Right cardiac atrium (tissue), 5 donors: ENCODE measurements around the gene NENF. TPM values are rescaled to one million over a fixed set of nuclear protein-coding genes. Genes with fewer than 3 reads are reported as not detected.

Experiments
- ATAC-seq, 2 donors: fragments of 200-7000 bp; cut with Tn5 transposase; one replicate each; pipeline versions ENCODE4 v1.8.0 to v1.9.1; 2020; ENCODE audit warnings: moderate library complexity in 2 of 2, mild to moderate bottlenecking in 1 of 2
- DNase-seq, 3 donors: peaks; one replicate each; pipeline ENCODE4 v3.0.0-alpha.2; 2020
- H3K27ac ChIP-seq: one replicate; pipeline ENCODE4 v1.5.1; 2013; ENCODE audit warnings: mild to moderate bottlenecking, low read length, control low read depth, moderate library complexity
- H3K27me3 ChIP-seq: one replicate; pipeline ENCODE4 v1.6.1; 2013; ENCODE audit not compliant: control insufficient read depth, insufficient read depth
- H3K4me1 ChIP-seq: one replicate; pipeline ENCODE4 v1.6.1; 2013; ENCODE audit warnings: low read length; ENCODE audit not compliant: control insufficient read depth, insufficient read depth
- H3K4me3 ChIP-seq: one replicate; pipeline ENCODE4 v1.5.1; 2013; ENCODE audit warnings: low read length, control low read depth
- H3K9me3 ChIP-seq: one replicate; pipeline ENCODE4 v1.6.1; 2013; ENCODE audit warnings: low read length; ENCODE audit not compliant: control insufficient read depth
- WGBS: extraction: QIAGEN DNeasy Blood & Tissue Kit; methylation state at CpG from one replicate; pipeline ENCODE4 v1.1.7; 2013; 5-methylcytosine and 5-hydroxymethylcytosine counted together
- intact Hi-C, 4 donors: fragments of 100-400 bp; cut with DNase I; formaldehyde crosslinking; loops; one replicate each; pipeline versions ENCODE4 v1.11.0 to v1.14.0; 2022 to 2023
- polyA plus RNA-seq: library from polyadenylated mRNA; stranded (reverse); fragments of 200-250 nt; gene quantifications from one replicate; pipeline ENCODE4 v1.2.3, GENCODE V29; 2013
- total RNA-seq, 4 donors: library from RNA; stranded (reverse); fragmentation: NEBNext Ultra II Directional; extraction: Animal tissue kit (Norgen Biotek cat#: 25700); gene quantifications; one replicate each; pipeline ENCODE4 v1.2.1, GENCODE V29; 2021
- donor health status: healthy with polysubstance abuse.
- donor health status: DM: no; HTN: yes; CAD: no.
- donor health status: DM: no; HTN: no; CAD: no.
- donor health status: DM: no; HTN: yes; CAD: no; lungs with severe emphysema.
- donor health status: DM: yes; HTN: yes; CAD: no.

NENF gene
- total and polyA plus RNA-seq, 5 donors: 99.4 to 121 (median 107) TPM

DNA sequence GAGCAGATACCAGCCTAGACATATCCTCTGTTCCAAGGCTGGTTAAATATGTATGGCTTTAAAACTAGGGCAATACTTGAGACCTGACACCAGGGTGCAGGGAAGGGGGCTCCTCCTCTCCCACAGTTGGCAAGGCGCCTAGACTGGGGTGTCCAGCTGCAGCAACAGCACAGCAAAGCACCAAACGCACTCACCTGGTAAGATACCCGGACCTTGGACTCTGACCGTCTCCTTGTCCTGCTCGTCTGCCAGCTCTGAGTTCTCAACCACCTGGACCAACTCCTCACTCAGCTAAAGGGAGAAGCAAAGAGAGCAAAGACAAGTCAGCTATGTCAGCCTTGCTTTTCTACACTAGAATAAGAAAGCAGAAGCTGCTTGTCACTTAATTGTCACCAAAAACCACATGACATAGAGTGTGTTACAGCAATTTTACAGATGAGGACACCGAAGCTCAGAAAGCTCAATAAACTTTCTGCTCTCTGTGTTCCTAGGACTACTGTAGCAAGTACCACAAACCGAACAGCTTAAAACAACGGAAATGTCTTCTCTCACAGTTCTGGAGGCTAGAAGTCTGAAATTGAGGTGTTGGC, 22.4 kb upstream of the NENF start:
- no peak overlapping the region for H3K27ac ChIP-seq
- peaks cover 3% of the 10 kb centered on the region for H3K4me1 ChIP-seq
- WGBS: 93% methylated on average over 8 of the region's 8 CpGs
- H3K9me3 ChIP-seq: no peaks in the 10 kb centered on the region
- ATAC-seq (no peak), DNase-seq (no peak)
- H3K27me3 ChIP-seq: no peaks in the 10 kb centered on the region
- H3K4me3 ChIP-seq: no peak overlapping the region
- intact Hi-C loops: no loop called here

DNA sequence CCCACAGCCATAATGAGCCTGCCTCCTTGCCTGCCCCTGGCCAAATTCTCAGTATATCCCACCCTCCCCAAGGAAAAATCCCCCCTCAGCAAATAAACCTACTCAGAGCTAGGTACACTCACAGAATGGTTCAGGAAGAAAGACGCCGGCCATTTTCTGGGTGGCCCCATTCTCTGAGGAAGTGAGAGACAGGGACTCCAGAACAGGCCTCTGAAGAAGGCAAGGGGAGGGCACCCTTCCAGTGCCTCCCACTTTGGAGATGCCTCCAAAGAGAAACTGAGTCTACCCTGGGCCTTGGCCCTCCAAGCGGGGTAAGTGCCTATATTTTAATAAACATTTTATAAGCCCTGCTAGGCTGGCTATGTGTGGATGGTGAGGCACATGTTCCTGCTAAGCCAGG, 20.3 kb upstream of the NENF start:
- DNase-seq: no peak
- no peak overlapping the region for H3K27ac ChIP-seq
- WGBS: 90% methylated on average over 3 of the region's 3 CpGs
- intact Hi-C loops: no loop called here
- no peaks in the 10 kb centered on the region for H3K27me3 ChIP-seq
- H3K4me1 ChIP-seq: peaks cover 3% of the 10 kb centered on the region
- H3K9me3 ChIP-seq: no peaks in the 10 kb centered on the region
- ATAC-seq: no peak
- H3K4me3 ChIP-seq: no peak overlapping the region

DNA sequence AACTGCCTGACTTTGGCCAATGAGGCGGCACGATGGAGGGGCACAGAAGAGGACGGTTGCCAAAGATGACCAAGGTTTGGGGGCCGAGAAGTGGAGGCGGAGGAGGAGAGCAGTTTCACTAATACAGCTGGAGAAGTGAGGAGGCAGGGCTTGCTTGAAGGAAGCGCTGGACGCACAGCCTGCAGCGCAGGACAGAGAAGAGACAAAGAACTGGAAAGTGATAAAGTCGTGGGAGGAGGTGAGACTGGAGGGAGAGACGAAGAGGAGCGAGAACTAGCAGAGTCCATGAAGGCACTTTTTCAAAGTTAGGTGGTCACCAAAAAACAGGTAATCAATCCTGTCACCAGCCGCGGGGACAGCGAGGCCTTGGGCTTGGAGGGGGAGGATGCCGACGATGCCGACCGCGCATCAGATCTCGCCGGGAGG, 18.8 kb upstream of the NENF start:
- Histone ChIP-seq H3K27me3 (no peaks in the 10 kb centered on the region), H3K4me3 (peak overlapping the region; percentile 73)
- WGBS: 16% methylated on average over 21 of the region's 21 CpGs

GRCh38 chr1:212414328-212415106, 18.2 kb upstream of the NENF start, which contains the start of gene PACC1:
Gene PACC1 (minus strand): TSS chr1:212414886. CDS start chr1:212414757, 129 bp downstream.
- no peak within 1 kb of the TSS for H3K27ac ChIP-seq
- ATAC-seq: peak; percentile 98
- no peaks in the 10 kb centered on the region for H3K27me3 ChIP-seq
- peak within 1 kb of the TSS; percentile 73 for H3K4me3 ChIP-seq
- intact Hi-C loops: no loop called here
- no peaks in the 10 kb centered on the region for H3K9me3 ChIP-seq
- H3K4me1 ChIP-seq: peaks cover 3% of the 10 kb centered on the region
- under 1% methylated on average over 74 of the region's 74 CpGs for WGBS
- DNase-seq: peak; percentile 93 to 96 (median 96)

More for the DNA sequence above, 18.8 kb upstream of the NENF start:
- no peaks in the 10 kb centered on the region for H3K9me3 ChIP-seq
- H3K27ac ChIP-seq: no peak overlapping the region
- ATAC-seq (peak; percentile 55 to 64), DNase-seq (no peak)
- peaks cover 3% of the 10 kb centered on the region for H3K4me1 ChIP-seq
- intact Hi-C loops: no loop called here

- DNase-seq (no peak), ATAC-seq (no peak)
- Histone ChIP-seq H3K9me3 (no peaks in the 10 kb centered on the region), H3K27me3 (no peaks in the 10 kb centered on the region), H3K4me1 (peaks cover 3% of the 10 kb centered on the region), H3K4me3 (peak overlapping the region; percentile 73), H3K27ac (no peak overlapping the region)
- intact Hi-C loops: no loop called here
- 69% methylated on average over 13 of the region's 13 CpGs for WGBS
Measured at GRCh38 chr1:212415107-212415841, 17.4 kb upstream of the NENF start.

DNA sequence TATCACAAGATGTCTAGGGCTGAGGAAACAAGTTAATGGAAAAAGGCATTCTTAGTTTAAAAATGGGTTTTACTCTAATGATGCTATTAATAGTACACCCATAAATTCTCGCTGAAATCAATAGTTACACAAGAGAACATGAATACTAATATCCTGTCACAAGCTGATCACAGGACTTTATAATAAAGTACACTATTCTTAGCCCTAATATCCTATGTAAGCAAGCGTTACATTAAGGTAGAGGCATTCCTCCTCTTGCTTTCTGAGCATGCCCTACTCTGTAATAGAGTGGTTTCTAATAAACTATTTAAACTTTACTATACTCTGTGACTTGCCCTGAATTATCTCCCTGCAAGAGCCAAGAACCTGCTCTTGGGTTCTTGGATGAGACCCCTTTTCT, 11.6 kb upstream of the NENF start:
- intact Hi-C loops: no loop called here
- 75% methylated on average over 2 of the region's 2 CpGs for WGBS
- H3K4me3 ChIP-seq: no peak overlapping the region
- H3K9me3 ChIP-seq: no peaks in the 10 kb centered on the region
- no peak overlapping the region for H3K27ac ChIP-seq
- no peaks in the 10 kb centered on the region for H3K27me3 ChIP-seq
- no peaks in the 10 kb centered on the region for H3K4me1 ChIP-seq
- ATAC-seq (no peak), DNase-seq (no peak)

- Histone ChIP-seq H3K27me3 (no peaks in the 10 kb centered on the region), H3K9me3 (no peaks in the 10 kb centered on the region), H3K27ac (no peak overlapping the region), H3K4me1 (no peaks in the 10 kb centered on the region), H3K4me3 (no peak overlapping the region)
- intact Hi-C loops: no loop called here
- ATAC-seq: no peak
- DNase-seq: no peak
- 78% methylated on average over 3 of the region's 3 CpGs for WGBS
Measured at GRCh38 chr1:212423879-212424278, 8.8 kb upstream of the NENF start.

- Histone ChIP-seq H3K27me3 (no peaks in the 10 kb centered on the region), H3K4me1 (no peaks in the 10 kb centered on the region), H3K4me3 (no peak overlapping the region), H3K9me3 (no peaks in the 10 kb centered on the region), H3K27ac (no peak overlapping the region)
- intact Hi-C loops: no loop called here
- DNase-seq (no peak), ATAC-seq (no peak)
- 61% methylated on average over 5 of the region's 5 CpGs for WGBS
Measured at GRCh38 chr1:212428496-212428895, 4.2 kb upstream of the NENF start.

GRCh38 chr1:212430416-212430815, 2.3 kb upstream of the NENF start:
- 75% methylated on average over 2 of the region's 2 CpGs for WGBS
- no peaks in the 10 kb centered on the region for H3K27me3 ChIP-seq
- peaks cover 3% of the 10 kb centered on the region for H3K4me1 ChIP-seq
- H3K4me3 ChIP-seq: no peak overlapping the region
- intact Hi-C loops: no loop called here
- no peak overlapping the region for H3K27ac ChIP-seq
- ATAC-seq (no peak), DNase-seq (no peak)
- no peaks in the 10 kb centered on the region for H3K9me3 ChIP-seq

GRCh38 chr1:212430955-212431394, 1.7 kb upstream of the NENF start:
- H3K4me3 ChIP-seq: no peak overlapping the region
- ATAC-seq (no peak), DNase-seq (no peak)
- no peaks in the 10 kb centered on the region for H3K9me3 ChIP-seq
- peaks cover 3% of the 10 kb centered on the region for H3K4me1 ChIP-seq
- no peaks in the 10 kb centered on the region for H3K27me3 ChIP-seq
- intact Hi-C loops: no loop called here
- WGBS: 77% methylated on average over 3 of the region's 3 CpGs
- H3K27ac ChIP-seq: no peak overlapping the region

DNA sequence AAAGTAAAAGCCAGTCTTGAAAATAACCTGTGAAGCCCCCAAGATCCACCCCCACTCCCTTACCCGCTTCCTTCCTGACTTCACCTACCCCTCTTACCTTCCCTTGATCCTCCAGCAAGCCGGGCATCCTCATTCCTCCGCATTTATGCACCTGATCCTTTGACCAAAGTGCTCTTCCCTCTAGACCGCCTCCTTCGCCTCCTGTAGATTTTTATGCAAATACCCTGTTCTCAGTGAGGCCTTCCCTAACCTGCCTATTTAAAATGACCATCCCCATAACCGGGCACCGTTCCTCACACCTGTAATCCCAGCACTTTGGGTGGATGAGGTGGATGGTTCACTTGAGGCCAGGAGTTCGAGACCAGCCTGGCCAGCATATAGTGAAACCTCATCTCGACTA, 1.1 kb upstream of the NENF start:
- peak overlapping the region; percentile 6 for H3K27ac ChIP-seq
- intact Hi-C loops: no loop called here

More for the DNA sequence above, 1.1 kb upstream of the NENF start:
- Histone ChIP-seq H3K4me1 (peaks cover 3% of the 10 kb centered on the region), H3K4me3 (no peak overlapping the region), H3K9me3 (no peaks in the 10 kb centered on the region), H3K27me3 (no peaks in the 10 kb centered on the region)
- no peak for DNase-seq
- ATAC-seq: no peak
- 94% methylated on average over 9 of the region's 9 CpGs for WGBS
